Endothelial cell of umbilical vein (primary cell): ENCODE data around the gene BCL7A. TPM values are rescaled to one million over a fixed set of nuclear protein-coding genes. Genes with fewer than 3 reads are reported as not detected.

Source experiments
- BruUV-seq: library from RNA; stranded (reverse); fragments of 400-500 nt; replicated peaks from 2 replicates; lab custom pipeline; 2021; lab: Mats Ljungman, UMichigan
- CTCF ChIA-PET: fragments of 300-600, 350-600 bp; sonication (Branson Sonifier 250); formaldehyde crosslinking; loops from one replicate; lab custom pipeline; 2021; ENCODE audit warnings: antibody characterized with exemption, inconsistent platforms; lab: Charles Lee
- POLR2A ChIA-PET: fragments of 300-600, 350-600 bp; sonication (Branson Sonifier 250); formaldehyde crosslinking; loops from one replicate; lab custom pipeline; 2021; ENCODE audit warnings: antibody characterized with exemption, inconsistent platforms; lab: Charles Lee
- DNase-seq: peaks from one replicate; pipeline ENCODE4 v3.0.0-alpha.2; 2011; ENCODE audit warnings: low read depth, low spot score
- FAIRE-seq: peaks from 2 replicates; lab custom pipeline; 2011; peaks lifted over from hg19 to GRCh38; lab: Jason Lieb, UNC
- H2AFZ ChIP-seq: 2 replicates; pipeline ENCODE4 v1.6.0; 2012; ENCODE audit warnings: low read depth, low read length, control low read depth, inconsistent platforms
- H3K27ac ChIP-seq: 2 replicates; pipeline ENCODE4 v1.5.1; 2011; ENCODE audit warnings: low read depth, mild to moderate bottlenecking, control low read depth, low read length, moderate library complexity; ENCODE audit not compliant: insufficient read depth
- H3K27me3 ChIP-seq, 2 experiments: 2 replicates each; pipeline versions ENCODE4 v1.6.0 to v1.6.1; 2011; ENCODE audit warnings: low read length in 2 of 2, mixed read lengths in 1 of 2; ENCODE audit not compliant: control insufficient read depth in 2 of 2, insufficient read depth in 2 of 2
- H3K36me3 ChIP-seq, 2 experiments: 2 replicates in 1 of 2; 3 replicates in 1 of 2; pipeline ENCODE4 v1.5.1; 2011; ENCODE audit warnings: low read length in 2 of 2, mild to moderate bottlenecking in 1 of 2, moderate library complexity in 1 of 2; ENCODE audit not compliant: control insufficient read depth in 2 of 2, insufficient read depth in 2 of 2; ENCODE audit errors: extremely low read depth in 1 of 2
- H3K4me1 ChIP-seq: 3 replicates; pipeline ENCODE4 v1.5.1; 2011; ENCODE audit warnings: mild to moderate bottlenecking, low read length; ENCODE audit not compliant: control insufficient read depth, insufficient read depth; ENCODE audit errors: extremely low read depth
- H3K4me2 ChIP-seq: 2 replicates; pipeline ENCODE4 v1.6.1; 2011; ENCODE audit warnings: low read length, control low read depth, mixed read lengths; ENCODE audit not compliant: insufficient read depth
- H3K4me3 ChIP-seq, 3 experiments: fragments of 200-600 bp in 1 of 3; sonication (generic), shearing (Covaris generic) in 1 of 3; replicated peaks in 1 of 3; 2 replicates each; pipeline ENCODE4 v1.5.1; 2011 to 2016; ENCODE audit warnings: control low read depth in 3 of 3, low read length in 3 of 3, mild to moderate bottlenecking in 2 of 3, inconsistent platforms in 1 of 3, low read depth in 1 of 3, moderate library complexity in 1 of 3; ENCODE audit not compliant: insufficient read depth in 1 of 3
- H3K79me2 ChIP-seq: 2 replicates; pipeline ENCODE4 v1.6.0; 2012; ENCODE audit warnings: low read length, inconsistent platforms; ENCODE audit not compliant: control insufficient read depth, insufficient read depth
- H3K9ac ChIP-seq: replicated peaks from 2 replicates; pipeline ENCODE3; 2011; ENCODE audit warnings: low read length, control low read depth; ENCODE audit not compliant: insufficient read depth; ENCODE audit errors: extremely low read depth
- H3K9me1 ChIP-seq: replicated peaks from 3 replicates; pipeline ENCODE4 v1.6.0; 2011; ENCODE audit warnings: mild to moderate bottlenecking, low read length; ENCODE audit not compliant: control insufficient read depth, insufficient read depth; ENCODE audit errors: extremely low read depth
- H3K9me3 ChIP-seq: replicated peaks from 2 replicates; pipeline ENCODE4 v1.5.1; 2012; ENCODE audit warnings: low read length, inconsistent platforms; ENCODE audit not compliant: control insufficient read depth, insufficient read depth
- H4K20me1 ChIP-seq: replicated peaks from 2 replicates; pipeline ENCODE3; 2011; ENCODE audit warnings: mild to moderate bottlenecking, low read length; ENCODE audit not compliant: control insufficient read depth, insufficient read depth; ENCODE audit errors: extremely low read depth
- CTCF ChIP-seq, 2 donors: IDR thresholded peaks; 1 replicate in 1 of 2; 2 replicates in 1 of 2; pipeline ENCODE4 v1.5.1; 2011; ENCODE audit warnings: low read length in 2 of 2, mild to moderate bottlenecking in 2 of 2, moderate library complexity in 2 of 2, control low read depth in 1 of 2, inconsistent platforms in 1 of 2, low read depth in 1 of 2; ENCODE audit not compliant: insufficient read depth in 1 of 2; ENCODE audit errors: extremely low read depth in 1 of 2
- EZH2 ChIP-seq: IDR thresholded peaks from 2 replicates; pipeline ENCODE4 v1.6.1; 2012; ENCODE audit warnings: borderline replicate concordance, low read depth, mild to moderate bottlenecking, moderate library complexity, low read length, inconsistent platforms; ENCODE audit not compliant: severe bottlenecking
- FOS ChIP-seq: IDR thresholded peaks from 2 replicates; pipeline ENCODE4 v1.6.1; 2011; ENCODE audit warnings: mild to moderate bottlenecking, low read length, moderate library complexity, borderline replicate concordance; ENCODE audit not compliant: insufficient read depth
- GATA2 ChIP-seq: IDR thresholded peaks from 2 replicates; pipeline ENCODE4 v1.7.0; 2011; ENCODE audit warnings: low read depth, mild to moderate bottlenecking, moderate library complexity, mixed read lengths, low read length; ENCODE audit not compliant: insufficient read length, insufficient read depth
- JUN ChIP-seq: IDR thresholded peaks from 2 replicates; pipeline ENCODE4 v1.6.1; 2011; ENCODE audit warnings: borderline replicate concordance, low read depth; ENCODE audit not compliant: insufficient read length, insufficient read depth
- MAX ChIP-seq: IDR thresholded peaks from 2 replicates; pipeline ENCODE4 v1.6.1; 2011; ENCODE audit not compliant: insufficient read depth, insufficient read length
- MYC ChIP-seq: IDR thresholded peaks from one replicate; pipeline ENCODE4 v1.6.1; 2011; ENCODE audit warnings: mild to moderate bottlenecking, low read depth, low read length
- POLR2A ChIP-seq: IDR thresholded peaks from 2 replicates; pipeline ENCODE4 v1.6.1; 2012; ENCODE audit warnings: low read depth, mild to moderate bottlenecking, control low read depth, low read length
- POLR2AphosphoS5 ChIP-seq: IDR thresholded peaks from 2 replicates; pipeline ENCODE4 v1.6.1; 2012; ENCODE audit warnings: low read depth, mild to moderate bottlenecking, control low read depth, low read length, moderate library complexity; ENCODE audit not compliant: insufficient read depth
- dilution Hi-C: fragments of 300-500 bp; cut with MboI; formaldehyde crosslinking; loops from one replicate; pipeline ENCODE4 v1.15.0; 2019; ENCODE audit warnings: low sequenced_read_pairs; ENCODE audit not compliant: extremely low pct_ligation_motif_present
- intact Hi-C: fragments of 100-400 bp; cut with micrococcal nuclease; formaldehyde crosslinking; loops from one replicate; pipeline ENCODE4 v1.10.0; 2022
- polyA plus RNA-seq, 4 experiments: library from polyadenylated mRNA; depleted of rRNA in 3 of 4; stranded (reverse) in 3 of 4; unstranded in 1 of 4; fragments of >200 nt; gene quantifications; 2 replicates each; pipeline versions ENCODE4 v1.2.1 to v1.2.3, GENCODE V29; 2011 to 2012; ENCODE audit warnings: missing spikeins in 1 of 4
- total RNA-seq: library from RNA; stranded (reverse); gene quantifications from 2 replicates; pipeline ENCODE4 v1.2.3, GENCODE V29; 2021

BCL7A gene
- total and polyA plus RNA-seq, 2 donors (not counting 3 experiments of a cell fraction or from before 2014, with no cell fraction given): 9.7 to 11.1 TPM

GRCh38 chr12:121981456-121981855, 40.2 kb upstream of the BCL7A start:
- Histone ChIP-seq H3K36me3 (no peaks in the 10 kb centered on the region), H3K27me3 (no peaks in the 10 kb centered on the region), H3K4me3 (no peak overlapping the region), H4K20me1 (no peaks in the 10 kb centered on the region), H3K9ac (no peak overlapping the region), H3K4me1 (peaks cover 4% of the 10 kb centered on the region), H3K4me2 (no peak overlapping the region), H3K9me1 (no peaks in the 10 kb centered on the region), H3K27ac (no peak overlapping the region), H3K79me2 (no peaks in the 10 kb centered on the region), H3K9me3 (no peaks in the 10 kb centered on the region), H2AFZ (no peak overlapping the region)
- BruUV-seq: no TSS peak
- POLR2A ChIA-PET: no interaction called here
- intact Hi-C loops: no loop called here
- dilution Hi-C loops: no loop called here
- FAIRE-seq (no peak), DNase-seq (no peak)
- CTCF ChIA-PET: no interaction called here
- TF ChIP-seq MAX (no peak), MYC (no peak), CTCF (IDR thresholded peaks at IDR 0.05; ENCODE audit: extremely low read depth in 1 of 2, insufficient read depth in 1 of 2, low read depth in 1 of 2, low read length in 2 of 2) (no peak), GATA2 (no peak)

- H3K27ac ChIP-seq: no peak overlapping the region
Observed at GRCh38 chr12:121982950-121983349, 38.7 kb upstream of the BCL7A start.

More at GRCh38 chr12:121982950-121983349, 38.7 kb upstream of the BCL7A start:
- ChIA-PET POLR2A (no interaction called here), CTCF (interaction anchor here (0.7 to 1.6 kb wide), 4 partner anchors 9 to 66 kb away, joined by 3 to 6 read pairs (median 4); partner anchors contain the start of gene CFAP251)
- no peaks in the 10 kb centered on the region for H3K36me3 ChIP-seq
- no peak for TF ChIP-seq MYC
- no peak for TF ChIP-seq CTCF (IDR thresholded peaks at IDR 0.05; ENCODE audit: extremely low read depth in 1 of 2, insufficient read depth in 1 of 2, low read depth in 1 of 2, low read length in 2 of 2)
- TF ChIP-seq EZH2: no peak
- no peak for TF ChIP-seq FOS
- TF ChIP-seq POLR2AphosphoS5: no peak
- TF ChIP-seq MAX: no peak
- no peak for TF ChIP-seq POLR2A
- TF ChIP-seq JUN: no peak
- no peak for TF ChIP-seq GATA2
- dilution Hi-C loops (no loop called here), intact Hi-C loops (no loop called here)
- no peaks in the 10 kb centered on the region for H3K9me3 ChIP-seq
- no peaks in the 10 kb centered on the region for H3K27me3 ChIP-seq
- no peaks in the 10 kb centered on the region for H4K20me1 ChIP-seq
- no peak for DNase-seq
- no peak overlapping the region for H3K9ac ChIP-seq
- no peak overlapping the region for H3K4me3 ChIP-seq
- H2AFZ ChIP-seq: no peak overlapping the region
- no peaks in the 10 kb centered on the region for H3K9me1 ChIP-seq
- no peak overlapping the region for H3K4me2 ChIP-seq
- H3K79me2 ChIP-seq: no peaks in the 10 kb centered on the region
- no peak for FAIRE-seq
- peaks cover 4% of the 10 kb centered on the region for H3K4me1 ChIP-seq
- no TSS peak for BruUV-seq
